ENCODE results near the gene ASXL2.
"Not testable (repeated sequence)": the region's sequence is repeated elsewhere in the genome, so short reads cannot be mapped to it uniquely, and the experiment has no call there.

Gene ASXL2

DNA sequence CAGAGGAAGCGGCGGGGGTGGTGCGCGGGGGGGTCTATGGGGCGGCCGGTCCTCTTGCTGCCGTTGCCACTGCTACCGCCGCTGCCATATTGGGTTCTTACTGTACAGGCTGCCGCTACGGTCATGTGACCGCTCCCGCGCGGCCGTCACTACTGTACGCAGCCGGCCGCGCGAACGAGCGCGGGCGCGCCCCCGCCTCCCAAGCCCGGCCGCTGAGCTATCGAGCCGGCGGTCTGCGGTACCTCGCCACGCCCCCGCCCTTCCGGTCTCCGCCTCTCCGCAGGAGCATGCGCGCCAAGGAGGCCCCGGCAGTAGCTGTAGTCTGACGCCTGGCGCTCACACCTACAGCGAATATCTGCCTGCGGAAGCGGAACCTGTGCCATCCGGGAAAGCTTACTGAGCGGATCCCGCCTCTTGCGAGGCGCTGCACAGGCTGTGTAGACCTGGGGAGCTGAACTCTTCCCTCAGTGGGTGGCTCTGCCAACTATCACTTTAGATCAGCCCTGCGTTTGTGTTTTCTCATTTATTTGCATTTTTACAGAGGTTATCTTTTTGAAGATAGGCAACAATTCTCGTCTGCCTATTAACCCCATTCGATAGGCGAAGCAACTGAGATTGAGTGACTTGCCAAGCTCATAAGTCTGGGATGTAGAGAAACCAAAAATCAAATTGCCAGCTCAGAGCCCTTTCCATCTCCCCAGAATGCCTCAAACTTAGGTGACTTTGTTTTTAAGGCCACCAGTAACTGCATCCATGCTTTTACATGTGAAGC lies at the start of gene ASXL2:
Gene ASXL2 (minus strand): TSS at position 127 of the 772 bp plus-strand sequence. CDS start 265 bp downstream, outside the sequence.
- in situ Hi-C loops (cut with MboI; ENCODE audit: low pct_unique_long_range_greater_than_20kb, low sequenced_read_pairs, unreplicated experiment), result no loop called here
- TF ChIP-seq, protein P1, sequence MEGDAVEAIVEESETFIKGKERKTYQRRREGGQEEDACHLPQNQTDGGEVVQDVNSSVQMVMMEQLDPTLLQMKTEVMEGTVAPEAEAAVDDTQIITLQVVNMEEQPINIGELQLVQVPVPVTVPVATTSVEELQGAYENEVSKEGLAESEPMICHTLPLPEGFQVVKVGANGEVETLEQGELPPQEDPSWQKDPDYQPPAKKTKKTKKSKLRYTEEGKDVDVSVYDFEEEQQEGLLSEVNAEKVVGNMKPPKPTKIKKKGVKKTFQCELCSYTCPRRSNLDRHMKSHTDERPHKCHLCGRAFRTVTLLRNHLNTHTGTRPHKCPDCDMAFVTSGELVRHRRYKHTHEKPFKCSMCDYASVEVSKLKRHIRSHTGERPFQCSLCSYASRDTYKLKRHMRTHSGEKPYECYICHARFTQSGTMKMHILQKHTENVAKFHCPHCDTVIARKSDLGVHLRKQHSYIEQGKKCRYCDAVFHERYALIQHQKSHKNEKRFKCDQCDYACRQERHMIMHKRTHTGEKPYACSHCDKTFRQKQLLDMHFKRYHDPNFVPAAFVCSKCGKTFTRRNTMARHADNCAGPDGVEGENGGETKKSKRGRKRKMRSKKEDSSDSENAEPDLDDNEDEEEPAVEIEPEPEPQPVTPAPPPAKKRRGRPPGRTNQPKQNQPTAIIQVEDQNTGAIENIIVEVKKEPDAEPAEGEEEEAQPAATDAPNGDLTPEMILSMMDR (IDR thresholded peaks at IDR 0.05; ENCODE audit: extremely low read depth, insufficient read depth, missing control alignments), result no peak
- DNase-seq (ENCODE audit: low spot score), result peak; percentile 94

DNA sequence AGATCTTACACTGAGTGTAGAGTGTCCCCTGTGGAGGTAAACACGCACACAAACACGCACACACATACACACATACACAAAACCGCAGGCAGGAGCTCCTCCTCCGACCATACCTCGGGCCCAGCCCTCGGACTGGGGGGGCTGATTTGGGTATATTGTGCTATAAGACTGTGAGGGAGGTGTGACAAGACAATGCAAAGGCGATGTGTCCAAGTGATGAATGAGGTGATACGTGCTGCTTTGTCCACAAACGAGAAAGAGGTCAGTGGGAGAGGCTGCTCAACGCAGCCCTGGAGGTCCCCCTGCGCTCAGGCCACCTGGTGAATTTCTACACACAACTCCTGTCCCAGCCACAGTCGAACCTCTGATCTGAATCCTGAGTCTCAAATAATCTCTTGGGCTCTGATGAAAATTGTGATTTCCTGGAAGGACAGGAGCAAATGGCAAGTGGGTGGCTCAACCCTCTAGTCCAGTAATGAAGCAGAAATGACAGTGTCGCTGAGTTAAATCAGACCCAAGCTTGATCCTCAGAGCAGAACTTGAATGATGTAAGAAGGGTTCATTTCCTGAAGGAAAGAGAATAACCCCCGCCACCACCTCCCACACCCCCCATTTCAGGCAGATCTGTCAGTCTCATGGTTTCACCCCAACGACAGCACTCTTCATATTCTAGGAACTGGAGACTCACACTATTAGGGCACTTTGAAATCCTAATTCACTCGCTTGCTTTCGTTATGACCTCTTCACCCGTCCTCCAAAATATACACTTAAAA lies 48.9 kb upstream of the ASXL2 start:
- in situ Hi-C loops (cut with MboI; ENCODE audit: low pct_unique_long_range_greater_than_20kb, low sequenced_read_pairs, unreplicated experiment), result no loop called here
- DNase-seq (ENCODE audit: low spot score), result peak; percentile 38
- TF ChIP-seq, protein P1 (IDR thresholded peaks at IDR 0.05; ENCODE audit: extremely low read depth, insufficient read depth, missing control alignments), result no peak

DNA sequence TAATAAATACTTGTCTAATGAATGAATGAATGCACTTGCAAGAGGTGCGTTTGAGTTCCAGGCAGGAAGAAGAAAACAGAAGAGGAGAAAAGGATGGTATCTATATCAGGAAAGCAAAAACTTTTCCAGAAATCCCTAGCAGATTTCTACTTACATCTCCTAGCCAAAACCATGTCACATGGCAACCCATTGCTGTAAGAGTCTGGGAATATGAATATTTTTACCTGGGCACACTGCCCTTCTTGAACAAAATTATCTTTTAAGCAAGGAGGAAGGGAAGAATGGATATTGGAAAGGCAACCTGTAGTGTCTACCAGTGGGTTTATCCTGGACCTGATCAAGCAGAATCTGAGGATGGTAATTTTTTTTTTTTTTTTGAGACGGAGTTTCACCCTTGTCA lies 44.2 kb upstream of the ASXL2 start:
- TF ChIP-seq, protein P1 (IDR thresholded peaks at IDR 0.05; ENCODE audit: extremely low read depth, insufficient read depth, missing control alignments), result no peak

DNA sequence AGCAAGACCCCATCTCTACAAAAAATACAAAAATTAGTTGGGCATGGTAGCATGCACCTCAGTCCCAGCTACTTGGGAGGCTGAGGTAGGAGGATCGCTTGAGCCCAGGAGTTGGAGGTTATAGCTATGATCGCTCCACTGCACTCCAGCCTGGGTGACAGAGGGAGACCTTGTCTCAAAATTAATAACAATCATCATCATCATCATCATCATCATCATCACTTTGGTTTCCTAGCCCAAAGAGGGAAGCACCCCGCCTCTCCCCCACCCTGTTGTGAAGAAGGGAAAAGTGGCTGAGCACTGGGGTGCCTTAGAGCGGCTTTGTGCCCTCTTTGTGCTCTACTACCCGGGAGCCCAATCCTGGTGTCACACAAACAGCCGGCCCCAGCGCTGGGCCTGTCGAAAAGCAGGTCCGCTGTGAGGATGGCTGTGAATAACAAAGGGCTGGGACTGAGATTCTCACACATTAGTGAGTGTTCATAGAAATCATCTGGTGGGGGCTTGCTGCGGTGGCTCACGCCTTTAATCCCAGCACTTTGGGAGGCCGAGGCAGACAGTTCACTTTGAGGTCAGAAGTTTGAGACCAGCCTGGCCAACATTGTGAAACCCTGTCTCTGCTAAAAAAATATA lies 42.6 kb upstream of the ASXL2 start:
- no peak for DNase-seq (ENCODE audit: low spot score)

More for the DNA sequence above, 44.2 kb upstream of the ASXL2 start:
- in situ Hi-C loops (cut with MboI; ENCODE audit: low pct_unique_long_range_greater_than_20kb, low sequenced_read_pairs, unreplicated experiment), result no loop called here
- DNase-seq (ENCODE audit: low spot score), result no peak

DNA sequence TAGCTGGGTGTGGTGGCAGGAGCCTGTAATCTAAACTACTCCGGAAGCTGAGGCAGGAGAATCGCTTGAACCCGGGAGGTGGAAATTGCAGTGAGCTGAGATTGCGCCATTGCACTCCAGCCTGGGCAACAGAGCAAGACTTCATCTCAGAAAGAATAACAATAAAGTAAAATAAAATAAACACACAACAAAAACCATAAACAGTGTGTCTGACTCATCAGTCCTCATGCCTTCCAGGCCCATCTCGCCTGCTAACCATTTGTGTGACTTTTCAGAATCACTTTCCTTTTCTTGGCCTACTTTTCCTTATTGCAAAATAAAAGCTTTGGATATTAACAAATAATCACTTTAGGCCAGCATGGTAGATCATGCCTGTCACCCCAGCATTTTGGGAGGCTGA lies 42.0 kb upstream of the ASXL2 start:
- TF ChIP-seq, protein P1 (IDR thresholded peaks at IDR 0.05; ENCODE audit: extremely low read depth, insufficient read depth, missing control alignments), result no peak
- no peak for DNase-seq (ENCODE audit: low spot score)
- in situ Hi-C loops (cut with MboI; ENCODE audit: low pct_unique_long_range_greater_than_20kb, low sequenced_read_pairs, unreplicated experiment), result no loop called here

More for the DNA sequence above, 42.6 kb upstream of the ASXL2 start:
- in situ Hi-C loops (cut with MboI; ENCODE audit: low pct_unique_long_range_greater_than_20kb, low sequenced_read_pairs, unreplicated experiment), result no loop called here
- TF ChIP-seq, protein P1 (IDR thresholded peaks at IDR 0.05; ENCODE audit: extremely low read depth, insufficient read depth, missing control alignments), result no peak

DNA sequence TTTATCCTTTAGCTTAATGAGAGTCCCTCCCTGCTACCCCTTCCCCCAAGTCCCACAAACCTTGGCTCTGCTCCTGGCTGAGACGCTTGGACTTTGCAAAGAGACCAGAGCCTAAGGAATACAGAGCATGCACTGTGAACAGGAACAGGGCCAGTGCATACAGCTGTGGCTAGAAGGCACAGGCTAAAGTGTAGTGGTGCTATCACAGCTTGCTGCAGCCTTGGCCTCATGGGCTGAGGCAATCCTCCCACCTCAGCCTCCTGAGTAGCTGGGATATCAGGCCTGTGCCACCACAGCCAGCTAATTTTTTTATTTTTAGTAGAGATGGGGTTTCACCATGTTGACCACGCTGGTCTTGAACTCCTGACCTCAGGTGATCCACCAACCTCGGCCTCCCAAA lies 39.5 kb upstream of the ASXL2 start:
- in situ Hi-C loops (cut with MboI; ENCODE audit: low pct_unique_long_range_greater_than_20kb, low sequenced_read_pairs, unreplicated experiment), result no loop called here
- DNase-seq (ENCODE audit: low spot score), result no peak
- TF ChIP-seq, protein P1 (IDR thresholded peaks at IDR 0.05; ENCODE audit: extremely low read depth, insufficient read depth, missing control alignments), result no peak

DNA sequence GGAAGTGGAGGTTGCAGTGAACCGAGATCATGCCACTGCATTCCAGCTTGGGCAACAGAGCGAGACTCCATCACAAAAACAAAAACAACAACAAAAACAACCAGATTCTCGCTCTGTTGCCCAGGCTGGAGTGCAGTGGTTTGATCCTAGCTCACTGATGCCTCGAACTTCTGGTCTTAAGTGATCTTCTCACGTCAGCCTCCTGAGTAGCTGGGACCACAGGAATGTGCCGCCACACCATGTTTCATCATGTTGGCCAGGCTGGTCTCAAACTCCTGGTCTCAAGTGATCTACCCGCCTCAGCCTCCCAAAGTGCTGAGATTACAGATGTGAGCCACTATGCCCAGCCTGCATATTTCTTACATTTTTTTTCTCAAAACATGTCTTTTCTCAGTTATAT lies 39.1 kb upstream of the ASXL2 start:
- in situ Hi-C loops (cut with MboI; ENCODE audit: low pct_unique_long_range_greater_than_20kb, low sequenced_read_pairs, unreplicated experiment); DNase-seq (ENCODE audit: low spot score): not testable (repeated sequence)

DNA sequence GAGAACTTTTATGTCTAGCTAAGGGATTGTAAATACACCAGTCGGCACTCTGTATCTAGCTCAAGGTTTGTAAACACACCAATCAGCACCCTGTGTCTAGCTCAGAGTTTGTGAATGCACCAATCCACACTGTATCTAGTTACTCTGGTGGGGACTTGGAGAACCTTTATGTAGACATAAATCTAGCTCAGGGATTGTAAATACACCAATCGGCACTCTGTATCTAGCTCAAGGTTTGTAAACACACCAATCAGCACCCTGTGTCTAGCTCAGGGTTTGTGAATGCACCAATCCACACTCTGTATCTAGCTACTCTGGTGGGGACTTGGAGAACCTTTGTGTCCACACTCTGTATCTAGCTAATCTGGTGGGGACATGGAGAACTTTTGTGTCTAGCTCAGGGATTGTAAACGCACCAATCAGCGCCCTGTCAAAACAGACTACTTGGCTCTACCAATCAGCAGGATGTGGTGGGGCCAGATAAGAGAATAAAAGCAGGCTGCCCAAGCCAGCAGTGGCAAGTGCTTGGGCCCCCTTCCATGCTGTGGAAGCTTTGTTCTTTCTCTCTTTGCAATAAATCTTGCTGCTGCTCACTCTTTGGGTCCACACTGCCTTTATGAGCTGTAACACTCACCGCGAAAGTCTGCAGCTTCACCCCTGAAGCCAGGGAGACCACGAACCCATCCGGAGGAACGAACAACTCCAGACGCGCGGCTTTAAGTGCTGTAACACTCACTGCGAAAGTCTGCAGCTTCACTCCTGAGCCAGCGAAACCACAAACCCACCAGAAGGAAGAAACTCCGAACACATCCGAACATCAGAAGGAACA lies 37.9 kb upstream of the ASXL2 start:
- in situ Hi-C loops (cut with MboI; ENCODE audit: low pct_unique_long_range_greater_than_20kb, low sequenced_read_pairs, unreplicated experiment); DNase-seq (ENCODE audit: low spot score): not testable (repeated sequence)

DNA sequence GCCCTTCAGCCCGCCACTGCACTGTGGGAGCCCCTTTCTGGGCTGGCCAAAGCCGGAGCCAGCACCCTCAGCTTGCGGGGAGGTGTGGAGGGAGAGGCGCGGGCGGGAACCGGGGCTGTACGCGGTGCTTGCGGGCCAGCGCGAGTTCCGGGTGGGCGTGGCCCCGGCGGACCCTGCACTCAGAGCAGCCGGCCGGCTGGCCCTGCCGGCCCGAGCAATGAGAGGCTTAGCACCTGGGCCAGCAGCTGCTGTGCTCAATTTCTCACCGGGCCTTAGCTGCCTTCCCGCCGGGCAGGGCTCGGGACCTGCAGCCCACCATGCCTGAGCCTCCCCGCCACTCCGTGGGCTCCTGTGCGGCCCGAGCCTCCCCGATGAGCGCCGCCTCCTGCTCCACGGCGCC lies 37.1 kb upstream of the ASXL2 start:
- in situ Hi-C loops (cut with MboI; ENCODE audit: low pct_unique_long_range_greater_than_20kb, low sequenced_read_pairs, unreplicated experiment); DNase-seq (ENCODE audit: low spot score): not testable (repeated sequence)
